HG02870 (cell line): ENCODE results near the gene RTCA.
"Not testable (repeated sequence)": the region's sequence is repeated elsewhere in the genome, so short reads cannot be mapped to it uniquely, and the experiment has no call there.

ENCODE experiments used
- ATAC-seq: cut with Tn5 transposase; IDR thresholded peaks from one replicate; pipeline ENCODE4 v1.9.1; 2021; ENCODE audit warnings: mild to moderate bottlenecking, moderate library complexity; ENCODE audit not compliant: unreplicated experiment

Gene RTCA

GRCh38 chr1:100258427-100258826 is 7.6 kb upstream of the RTCA start:
- ATAC-seq = not testable (repeated sequence)

- no peak for ATAC-seq
These were observed 4.3 kb upstream of the RTCA start for GRCh38 chr1:100261686-100262085.

DNA sequence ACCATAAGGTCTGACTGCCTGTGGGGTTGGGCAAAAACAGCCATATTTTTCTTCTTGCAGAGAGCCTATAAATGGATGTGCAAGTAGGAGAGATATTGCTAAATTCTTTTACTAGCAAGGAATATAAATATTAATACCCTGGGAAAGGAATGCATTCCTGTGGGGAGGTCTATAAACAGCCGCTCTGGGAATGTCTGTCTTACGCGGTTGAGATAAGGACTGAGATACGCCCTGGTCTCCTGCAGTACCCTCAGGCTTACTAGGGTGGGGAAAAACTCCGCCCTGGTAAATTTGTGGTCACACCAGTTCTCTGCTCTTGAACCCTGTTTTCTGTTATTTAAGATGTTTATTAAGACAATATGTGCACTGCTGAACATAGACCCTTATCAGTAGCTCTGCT is 1.9 kb upstream of the RTCA start:
- ATAC-seq = not testable (repeated sequence)

GRCh38 chr1:100265562-100265930 is 470 bp upstream of the RTCA start:
- ATAC-seq = peak; percentile 17

DNA sequence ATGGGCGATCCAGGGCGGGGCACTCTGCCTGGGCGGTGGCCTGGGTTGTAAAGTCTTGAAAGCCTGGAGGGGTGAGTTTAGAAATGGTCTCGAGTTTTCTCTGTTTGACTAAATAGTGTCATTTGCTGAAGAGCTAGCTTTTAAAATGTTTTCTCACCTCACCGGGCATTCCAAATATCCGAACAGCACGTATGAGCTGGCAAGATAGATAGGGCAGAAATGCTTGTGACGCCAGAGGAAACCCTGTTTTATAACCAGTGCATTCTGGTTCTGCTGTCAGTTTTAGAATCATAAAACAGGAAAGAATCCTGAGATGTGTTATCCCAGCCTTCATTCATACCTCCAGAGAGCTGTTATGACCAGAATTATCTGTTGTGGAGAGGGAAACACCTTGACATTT is 725 bp downstream of the RTCA start:
- peak; percentile 32 for ATAC-seq

- no peak for ATAC-seq
These were observed 1.3 kb downstream of the RTCA start for GRCh38 chr1:100267284-100267683.

DNA sequence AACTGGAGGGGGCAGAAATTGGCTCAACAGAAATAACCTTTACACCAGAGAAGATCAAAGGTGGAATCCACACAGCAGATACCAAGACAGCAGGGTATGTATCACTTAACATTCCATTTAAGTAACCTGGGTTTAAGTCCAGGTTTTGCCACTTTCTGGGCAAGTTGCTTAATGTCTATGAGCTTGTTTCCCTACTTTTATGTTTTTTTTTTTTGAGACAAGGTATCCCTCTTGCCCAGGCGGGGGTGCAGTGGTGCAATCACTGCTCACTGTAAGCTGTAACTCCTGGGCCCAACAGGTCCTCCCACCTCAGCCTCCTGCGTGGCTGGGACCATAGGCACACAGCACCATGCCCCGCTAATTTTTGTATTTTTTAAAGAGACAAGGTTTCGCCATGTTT is 2.2 kb downstream of the RTCA start:
- no peak for ATAC-seq

- ATAC-seq = no peak
These were observed 11.8 kb downstream of the RTCA start for GRCh38 chr1:100277866-100278265.

DNA sequence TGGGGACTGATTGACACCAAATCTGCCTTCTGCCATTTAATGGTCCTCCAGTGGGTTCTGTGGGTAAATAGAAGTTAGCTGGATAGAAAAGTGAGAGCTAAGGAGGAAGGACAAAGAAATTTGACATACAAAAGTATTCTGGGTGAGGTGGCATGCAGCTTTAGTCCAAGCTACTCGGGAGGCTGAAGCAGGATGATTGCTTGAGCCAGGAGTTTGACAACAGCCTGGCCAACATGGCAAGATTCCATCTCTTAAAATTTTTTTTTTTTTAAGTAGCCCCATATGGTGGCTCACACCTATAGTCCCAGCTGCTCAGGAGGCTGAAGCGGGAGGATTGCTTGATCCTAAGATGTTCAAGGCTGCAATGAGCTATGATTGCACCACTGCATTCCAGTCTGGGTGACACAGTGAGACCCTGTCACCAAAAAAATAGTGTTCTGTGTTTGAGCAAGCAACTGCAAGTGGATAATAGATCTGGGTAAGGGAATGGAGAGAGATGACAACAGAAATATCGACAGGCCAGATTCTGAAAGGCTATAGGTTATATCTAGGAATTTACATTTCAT is 13.4 kb downstream of the RTCA start:
- ATAC-seq = no peak

- ATAC-seq = no peak
These were observed 14.1 kb downstream of the RTCA start for GRCh38 chr1:100279954-100280682.

DNA sequence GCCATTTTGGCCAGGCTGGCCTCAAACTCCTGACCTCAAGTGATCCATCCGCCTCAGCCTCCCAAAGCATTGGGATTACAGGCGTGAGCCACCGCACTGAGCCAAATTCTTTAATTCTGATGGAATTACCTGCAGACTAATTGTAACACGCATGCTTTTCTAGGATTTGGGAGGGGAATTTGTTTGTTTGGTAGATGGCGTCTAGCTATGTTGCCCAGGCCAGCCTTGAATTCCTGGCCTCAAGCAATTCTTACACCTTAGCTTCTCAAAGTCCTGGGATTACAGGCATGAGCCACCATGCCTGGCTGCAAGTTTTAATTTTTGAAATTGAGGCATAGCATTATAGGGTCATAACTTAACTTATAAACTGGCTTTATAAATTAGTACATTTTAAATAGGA is 18.6 kb downstream of the RTCA start:
- ATAC-seq = no peak

DNA sequence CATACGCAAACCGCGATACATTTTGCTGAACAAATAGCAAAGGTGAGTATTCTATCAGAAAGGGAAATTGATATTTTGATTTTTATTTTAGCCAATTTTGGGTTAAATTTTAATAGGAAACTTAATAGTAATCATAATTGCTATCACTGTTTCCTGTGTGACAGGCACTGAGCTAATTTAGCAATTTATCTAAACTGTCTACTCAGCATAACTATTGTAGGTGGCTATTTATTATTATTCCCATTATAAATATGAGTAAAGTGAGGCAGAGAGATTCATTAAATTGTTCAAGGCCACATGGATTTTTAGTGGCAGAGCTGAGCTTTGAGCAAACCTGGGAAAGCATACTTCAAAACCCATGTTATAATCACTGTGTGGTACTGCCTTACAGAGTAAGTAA is 21.1 kb downstream of the RTCA start:
- no peak for ATAC-seq

DNA sequence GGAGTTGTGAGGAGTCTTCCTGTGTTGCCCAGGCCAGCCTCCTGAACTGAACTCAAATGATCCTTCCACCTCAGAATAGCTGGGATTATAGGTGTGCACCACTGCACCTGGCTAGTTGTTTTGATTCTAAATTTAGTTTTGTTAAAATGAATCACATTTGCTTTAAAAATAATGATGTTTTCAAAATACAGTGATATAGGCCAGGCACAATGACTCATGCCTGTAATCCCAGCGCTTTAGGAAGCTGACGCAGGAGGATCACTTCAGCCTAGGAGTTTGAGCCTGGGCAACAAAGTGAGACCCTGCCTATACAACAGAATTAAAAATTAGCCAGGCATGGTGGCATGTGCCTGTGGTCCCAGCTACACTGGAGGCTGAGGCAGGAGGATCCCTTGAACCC is 24.3 kb downstream of the RTCA start:
- ATAC-seq = no peak

DNA sequence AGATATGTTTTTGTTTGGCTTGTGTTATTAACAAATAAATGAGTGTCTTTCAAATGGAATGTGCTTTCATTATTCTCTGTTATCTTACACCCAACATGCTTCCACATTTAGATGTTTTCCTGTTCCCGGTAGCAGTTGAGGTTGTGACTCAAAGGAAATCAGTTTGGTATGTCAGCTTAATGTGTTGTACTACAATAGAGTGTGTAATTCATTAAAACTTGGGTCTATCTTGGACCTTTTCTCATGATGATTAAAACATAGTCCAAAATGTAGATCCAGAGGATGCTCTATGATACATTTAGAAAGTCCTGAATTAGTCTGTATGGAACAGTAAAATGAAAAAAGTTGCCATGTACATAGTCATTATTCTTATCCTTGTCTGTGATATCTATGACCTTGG is 26.7 kb downstream of the RTCA start:
- ATAC-seq = no peak

GRCh38 chr1:100296140-100296539 is 30.1 kb downstream of the RTCA start:
- ATAC-seq = no peak

- ATAC-seq = not testable (repeated sequence)
These were observed 31.0 kb downstream of the RTCA start for GRCh38 chr1:100296997-100297396.

GRCh38 chr1:100298512-100298911 is 32.5 kb downstream of the RTCA start:
- no peak for ATAC-seq

DNA sequence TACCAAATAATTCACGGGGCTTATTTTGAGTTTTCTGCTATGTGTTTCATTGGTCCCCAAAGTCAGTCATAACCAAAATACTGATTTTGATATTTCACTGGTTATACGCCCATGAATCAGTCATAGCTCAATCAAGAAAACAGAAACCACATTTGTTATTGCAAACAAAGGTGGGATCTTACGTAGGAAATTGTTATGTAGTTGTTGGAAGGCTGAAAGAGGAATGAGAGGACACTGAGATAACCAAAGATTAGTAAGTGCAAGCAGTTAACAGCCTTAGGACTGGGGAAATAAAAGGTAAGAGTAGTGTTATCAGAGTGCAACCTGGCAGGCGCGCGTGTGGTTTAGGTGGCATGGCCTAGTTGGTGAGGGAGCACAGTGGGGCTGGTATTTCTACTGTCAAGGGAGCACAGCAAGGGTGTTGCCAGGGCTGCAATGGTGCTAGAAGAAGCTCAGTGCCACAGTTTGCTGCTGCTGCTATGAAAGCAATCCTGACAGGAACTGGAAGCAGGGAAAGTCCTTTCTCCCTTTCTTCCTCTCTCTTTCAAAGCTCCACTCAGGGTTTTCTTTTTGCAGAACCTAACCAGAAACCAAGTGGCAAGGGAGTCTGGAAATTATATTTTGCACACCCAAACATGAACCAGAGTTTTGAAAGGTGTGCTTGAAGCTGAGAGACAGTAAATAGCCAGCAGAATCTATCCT is 33.7 kb downstream of the RTCA start:
- no peak for ATAC-seq

GRCh38 chr1:100300691-100301090 is 34.7 kb downstream of the RTCA start:
- no peak for ATAC-seq

- ATAC-seq = no peak
These were observed 36.7 kb downstream of the RTCA start for GRCh38 chr1:100302739-100303138.

GRCh38 chr1:100304227-100304626 is 38.2 kb downstream of the RTCA start:
- no peak for ATAC-seq

DNA sequence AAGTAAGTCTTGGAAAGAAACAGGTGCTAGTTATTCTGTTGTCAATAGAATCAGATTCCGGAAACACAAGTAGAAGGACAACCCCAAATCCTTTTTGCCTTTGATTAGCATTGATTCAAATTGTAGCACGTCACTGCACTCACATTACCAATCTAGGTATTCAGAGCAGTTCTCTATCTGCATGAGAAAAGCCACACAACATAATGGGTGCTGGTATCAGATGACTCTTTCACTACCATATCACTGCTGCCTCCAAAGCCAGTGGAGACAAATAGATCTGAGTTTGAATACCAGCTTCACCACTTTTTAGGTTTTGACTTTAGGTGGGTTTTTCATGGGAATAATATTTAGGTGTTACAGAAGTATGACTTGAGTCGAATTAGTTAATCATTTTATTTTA is 38.9 kb downstream of the RTCA start:
- no peak for ATAC-seq
